Trophoblast cell (in vitro differentiated cells and primary cell): Measurements from ENCODE around the gene USP17L11.
"Not testable (repeated sequence)": the region's sequence is repeated elsewhere in the genome, so short reads cannot be mapped to it uniquely, and the experiment has no call there.

Source experiments
- DNase-seq, 2 donors: peaks; one replicate each; pipeline ENCODE4 v3.0.0-alpha.2; 2016
- H2AFZ ChIP-seq: 2 replicates; pipeline ENCODE4 v1.6.1; 2013; ENCODE audit warnings: low read length, moderate library complexity, mild to moderate bottlenecking; ENCODE audit not compliant: insufficient read depth, poor library complexity
- H2AK5ac ChIP-seq: 2 replicates; pipeline ENCODE4 v1.6.1; 2013; ENCODE audit warnings: mild to moderate bottlenecking, low read length
- H2BK120ac ChIP-seq: 2 replicates; pipeline ENCODE4 v1.6.1; 2013; ENCODE audit warnings: low read length, mild to moderate bottlenecking, moderate library complexity; ENCODE audit not compliant: insufficient read depth, poor library complexity
- H2BK12ac ChIP-seq: 2 replicates; pipeline ENCODE4 v1.6.1; 2013; ENCODE audit warnings: mild to moderate bottlenecking, low read length, moderate library complexity
- H2BK5ac ChIP-seq: 2 replicates; pipeline ENCODE4 v1.6.1; 2013; ENCODE audit warnings: low read length, low read depth, moderate library complexity, mild to moderate bottlenecking; ENCODE audit not compliant: poor library complexity
- H3K14ac ChIP-seq: 2 replicates; pipeline ENCODE4 v1.6.1; 2013; ENCODE audit warnings: mild to moderate bottlenecking, low read length
- H3K18ac ChIP-seq: 2 replicates; pipeline ENCODE4 v1.6.1; 2013; ENCODE audit warnings: mild to moderate bottlenecking, low read length
- H3K23ac ChIP-seq: 2 replicates; pipeline ENCODE4 v1.6.1; 2013; ENCODE audit warnings: low read length
- H3K27ac ChIP-seq: 2 replicates; pipeline ENCODE4 v1.5.1; 2013; ENCODE audit warnings: low read depth, mild to moderate bottlenecking, inconsistent platforms, low read length, moderate library complexity
- H3K27me3 ChIP-seq: 2 replicates; pipeline ENCODE4 v1.6.1; 2013; ENCODE audit warnings: inconsistent platforms, mild to moderate bottlenecking, low read length, moderate library complexity; ENCODE audit not compliant: insufficient read depth
- H3K36me3 ChIP-seq, 2 experiments: 1 replicate in 1 of 2; 2 replicates in 1 of 2; pipeline ENCODE4 v1.6.1; 2013; ENCODE audit warnings: low read length in 2 of 2, mild to moderate bottlenecking in 2 of 2, moderate library complexity in 1 of 2; ENCODE audit not compliant: insufficient read depth in 2 of 2, control insufficient read depth in 1 of 2
- H3K4ac ChIP-seq: 2 replicates; pipeline ENCODE4 v1.6.1; 2013; ENCODE audit warnings: low read depth, mild to moderate bottlenecking, low read length, moderate library complexity
- H3K4me1 ChIP-seq, 2 experiments: 1 replicate in 1 of 2; 2 replicates in 1 of 2; pipeline ENCODE4 v1.6.1; 2013; ENCODE audit warnings: low read length in 2 of 2, mild to moderate bottlenecking in 2 of 2, moderate library complexity in 1 of 2; ENCODE audit not compliant: insufficient read depth in 2 of 2, control insufficient read depth in 1 of 2
- H3K4me2 ChIP-seq: 2 replicates; pipeline ENCODE4 v1.6.1; 2013; ENCODE audit warnings: inconsistent platforms, mild to moderate bottlenecking, low read length, moderate library complexity
- H3K4me3 ChIP-seq: 2 replicates; pipeline ENCODE4 v1.5.1; 2013; ENCODE audit warnings: mild to moderate bottlenecking, low read depth, low read length, inconsistent platforms
- H3K79me1 ChIP-seq: one replicate; pipeline ENCODE4 v1.6.1; 2013; ENCODE audit warnings: low read length
- H3K79me2 ChIP-seq: 2 replicates; pipeline ENCODE4 v1.6.1; 2013; ENCODE audit warnings: low read length, mild to moderate bottlenecking; ENCODE audit not compliant: control insufficient read depth, insufficient read depth, poor library complexity
- H3K9ac ChIP-seq: 2 replicates; pipeline ENCODE4 v1.6.1; 2013; ENCODE audit warnings: mild to moderate bottlenecking, low read length
- H3K9me3 ChIP-seq: 2 replicates; pipeline ENCODE4 v1.6.1; 2013; ENCODE audit warnings: low read depth, mild to moderate bottlenecking, control low read depth, inconsistent platforms, low read length; ENCODE audit not compliant: insufficient read depth
- H4K12ac ChIP-seq: 2 replicates; pipeline ENCODE4 v1.6.1; 2013; ENCODE audit warnings: low read depth, mild to moderate bottlenecking, low read length, moderate library complexity
- H4K8ac ChIP-seq: 2 replicates; pipeline ENCODE4 v1.6.1; 2013; ENCODE audit warnings: low read depth, mild to moderate bottlenecking, low read length, moderate library complexity
- H4K91ac ChIP-seq: one replicate; pipeline ENCODE4 v1.6.1; 2013; ENCODE audit warnings: low read depth, mild to moderate bottlenecking, low read length, moderate library complexity
- WGBS: extraction: QIAGEN DNeasy Blood & Tissue Kit; methylation state at CpG from one replicate; pipeline ENCODE4 v1.1.7; 2013; ENCODE audit warnings: missing lambda C conversion rate; ENCODE audit not compliant: insufficient read length, insufficient coverage; ENCODE audit errors: extremely low coverage; 5-methylcytosine and 5-hydroxymethylcytosine counted together

USP17L11 gene

GRCh38 chr4:9234085-9234484 is 18.9 kb downstream of the USP17L11 start, which contains the start of gene USP17L15:
Gene USP17L15 (plus strand): TSS chr4:9234385. CDS start chr4:9234385, 0 bp downstream.
- WGBS: no CpG with 5 or more reads among the region's 15 CpGs
- H3K79me1 ChIP-seq, H3K9ac ChIP-seq, DNase-seq, H3K27ac ChIP-seq, H2AFZ ChIP-seq, H3K23ac ChIP-seq, H2BK12ac ChIP-seq, H2BK120ac ChIP-seq, H3K18ac ChIP-seq, H3K36me3 ChIP-seq, H3K4ac ChIP-seq, H3K4me1 ChIP-seq, H3K27me3 ChIP-seq, H3K14ac ChIP-seq, H2BK5ac ChIP-seq, H2AK5ac ChIP-seq, H4K12ac ChIP-seq, H4K8ac ChIP-seq, H4K91ac ChIP-seq, H3K79me2 ChIP-seq, H3K4me2 ChIP-seq, H3K4me3 ChIP-seq, H3K9me3 ChIP-seq: not testable (repeated sequence)

GRCh38 chr4:9238461-9238860 is 23.3 kb downstream of the USP17L11 start:
- H4K91ac ChIP-seq, H3K27ac ChIP-seq: not testable (repeated sequence)
- WGBS: 100% methylated on average over 2 of the region's 12 CpGs

GRCh38 chr4:9243579-9243978 is 28.4 kb downstream of the USP17L11 start, which contains the start of gene USP17L17:
Gene USP17L17 (plus strand): TSS chr4:9243879. CDS start chr4:9243879, 0 bp downstream.
- not testable (repeated sequence) for H4K12ac ChIP-seq, H3K79me2 ChIP-seq, H2BK120ac ChIP-seq, H2BK5ac ChIP-seq, H3K79me1 ChIP-seq, H3K4me3 ChIP-seq, H3K4me2 ChIP-seq, H4K8ac ChIP-seq, H2BK12ac ChIP-seq, H4K91ac ChIP-seq, H3K9ac ChIP-seq, H3K18ac ChIP-seq, H3K27ac ChIP-seq, H2AK5ac ChIP-seq, H2AFZ ChIP-seq, H3K27me3 ChIP-seq, H3K4ac ChIP-seq, H3K4me1 ChIP-seq, DNase-seq, H3K14ac ChIP-seq, H3K36me3 ChIP-seq, H3K23ac ChIP-seq, H3K9me3 ChIP-seq
- WGBS: no CpG with 5 or more reads among the region's 14 CpGs

More at GRCh38 chr4:9238461-9238860, 23.3 kb downstream of the USP17L11 start:
- H3K9me3 ChIP-seq, H2AFZ ChIP-seq, H3K79me2 ChIP-seq, H3K4me1 ChIP-seq, H3K4me2 ChIP-seq, H2BK5ac ChIP-seq, H3K27me3 ChIP-seq, H4K8ac ChIP-seq, H3K18ac ChIP-seq, H2BK120ac ChIP-seq, H3K79me1 ChIP-seq, H2AK5ac ChIP-seq, H3K9ac ChIP-seq, H3K14ac ChIP-seq, H2BK12ac ChIP-seq, H3K23ac ChIP-seq, H4K12ac ChIP-seq, H3K36me3 ChIP-seq, H3K4ac ChIP-seq: not testable (repeated sequence)
- DNase-seq: peak; percentile 0
- peak overlapping the region; percentile 21 for H3K4me3 ChIP-seq

GRCh38 chr4:9247953-9248680 is 32.9 kb downstream of the USP17L11 start, which contains the start of gene USP17L18:
Gene USP17L18 (plus strand): TSS chr4:9248630. CDS start chr4:9248630, 0 bp downstream.
- not testable (repeated sequence) for H3K27me3 ChIP-seq, H3K4me3 ChIP-seq, H3K9me3 ChIP-seq, H2AK5ac ChIP-seq, H3K4me2 ChIP-seq, H3K14ac ChIP-seq, H3K36me3 ChIP-seq, H2AFZ ChIP-seq, H4K12ac ChIP-seq, H3K4ac ChIP-seq, H3K79me2 ChIP-seq, H4K91ac ChIP-seq, H2BK12ac ChIP-seq, H3K23ac ChIP-seq, H3K27ac ChIP-seq, H3K4me1 ChIP-seq, H4K8ac ChIP-seq, H2BK120ac ChIP-seq, H2BK5ac ChIP-seq, H3K9ac ChIP-seq, H3K79me1 ChIP-seq, H3K18ac ChIP-seq
- peak; percentile 0 to 1 for DNase-seq
- WGBS: 100% methylated on average over 3 of the region's 26 CpGs
